Erythroblast (primary cell): ENCODE data around the gene CHIA.

Experiments
- DNase-seq, 2 experiments: peaks; one replicate each; lab custom pipeline; 2025; lab: John Stamatoyannopoulos, UW
- GATA1 ChIP-seq: IDR thresholded peaks from 2 replicates; pipeline ENCODE4 v1.6.1; 2011; ENCODE audit warnings: low read depth, mild to moderate bottlenecking, control low read depth, low read length, moderate library complexity
- POLR2A ChIP-seq: IDR thresholded peaks from 2 replicates; pipeline ENCODE4 v1.6.1; 2011; ENCODE audit warnings: mild to moderate bottlenecking, low read length

The CHIA gene

DNA sequence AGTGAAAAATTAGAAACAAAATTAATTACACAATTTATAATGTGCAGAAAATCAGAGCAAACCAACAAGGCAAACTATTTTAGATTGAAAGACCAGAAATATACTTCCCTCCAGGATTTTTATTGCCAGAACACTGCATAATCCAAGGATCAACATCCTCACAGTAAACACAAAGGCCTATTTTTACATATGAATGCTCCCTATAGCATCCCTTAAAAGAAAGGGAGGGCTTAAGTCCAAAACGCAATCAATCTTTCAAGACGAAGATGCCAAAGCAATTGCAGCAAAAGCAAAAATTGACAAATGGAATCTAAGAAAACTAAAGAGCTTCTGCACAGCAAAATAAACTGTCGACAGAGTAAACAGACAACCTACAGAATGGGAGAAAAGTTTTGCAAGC lies 18.6 kb upstream of the CHIA start:
- TF ChIP-seq GATA1 (no peak), POLR2A (no peak)
- no peak for DNase-seq

DNA sequence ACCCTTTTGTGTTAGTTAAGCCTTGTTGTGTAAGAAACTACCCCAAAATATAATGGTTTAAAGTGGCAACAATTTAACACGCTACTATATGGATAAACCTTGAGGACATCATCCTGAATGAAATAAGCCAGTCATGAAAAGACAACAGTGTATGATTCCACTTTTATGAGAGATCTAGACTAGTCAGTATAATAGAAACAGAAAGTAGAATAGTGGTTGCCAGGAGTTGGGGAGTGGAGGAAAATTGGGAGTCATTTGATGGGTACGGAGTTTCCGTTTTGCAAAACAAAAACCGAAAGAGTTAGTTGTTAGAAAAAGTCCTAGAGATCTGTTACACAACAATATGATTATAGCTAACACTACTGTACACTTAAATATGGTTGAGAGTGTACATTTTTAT lies 16.0 kb upstream of the CHIA start:
- TF ChIP-seq POLR2A (no peak), GATA1 (no peak)
- no peak for DNase-seq

- TF ChIP-seq GATA1, result no peak
- TF ChIP-seq POLR2A, result no peak
- no peak for DNase-seq
Measured at GRCh38 chr1:111275079-111275478, 15.6 kb upstream of the CHIA start.

DNA sequence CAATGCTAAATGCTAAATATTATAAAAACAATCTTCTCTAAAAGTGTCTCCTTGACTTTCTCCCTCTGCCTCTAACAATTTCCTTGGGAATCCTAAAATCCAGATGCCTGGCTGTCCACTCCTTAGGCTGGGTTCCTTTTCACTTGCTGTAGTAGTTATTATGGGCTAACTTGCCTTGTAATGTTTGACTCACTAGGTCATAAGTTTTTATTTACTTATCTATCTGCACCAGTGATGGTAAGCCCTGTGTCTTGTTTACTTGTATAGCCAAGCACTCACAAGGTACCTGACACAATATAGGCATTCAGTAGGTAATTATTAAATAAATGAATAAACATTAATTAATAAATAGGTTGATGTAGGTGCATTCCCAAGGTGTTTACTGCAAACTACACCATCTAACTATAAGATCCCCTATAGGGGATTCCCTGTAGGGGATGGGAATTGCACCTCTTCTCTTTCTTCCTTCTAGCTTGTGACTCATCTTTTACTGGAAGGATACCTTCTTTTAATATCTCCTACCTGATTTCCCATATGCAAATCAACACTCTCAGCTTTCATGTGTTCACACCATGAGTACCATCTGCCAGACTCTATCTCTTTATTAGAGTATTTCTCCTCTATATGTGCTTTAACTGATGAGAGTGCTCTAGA lies 14.7 kb upstream of the CHIA start:
- no peak for TF ChIP-seq GATA1
- no peak for TF ChIP-seq POLR2A
- no peak for DNase-seq

- TF ChIP-seq GATA1, result no peak
- TF ChIP-seq POLR2A, result no peak
- DNase-seq, result no peak
Measured at GRCh38 chr1:111279144-111279543, 11.5 kb upstream of the CHIA start.

GRCh38 chr1:111280267-111280666 lies 10.4 kb upstream of the CHIA start:
- TF ChIP-seq POLR2A, result no peak
- no peak for TF ChIP-seq GATA1
- no peak for DNase-seq

DNA sequence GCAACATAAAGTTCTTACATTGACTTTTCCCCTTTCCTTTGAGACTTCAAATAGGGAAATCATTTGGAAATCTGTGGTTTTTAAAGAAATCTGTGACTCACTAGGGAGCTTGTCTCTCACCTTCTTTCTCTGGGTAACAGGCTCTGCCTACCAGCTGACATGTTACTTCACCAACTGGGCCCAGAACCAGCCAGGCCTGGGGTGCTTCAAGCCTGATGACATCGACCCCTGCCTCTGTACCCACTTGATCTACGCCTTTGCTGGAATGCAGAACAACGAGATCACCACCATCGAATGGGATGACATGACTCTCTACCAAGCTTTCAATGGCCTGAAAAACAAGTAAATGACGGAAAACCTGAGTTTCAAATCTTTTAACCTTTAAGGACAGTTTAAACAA lies 9.2 kb upstream of the CHIA start:
- DNase-seq, result no peak
- TF ChIP-seq GATA1, result no peak
- TF ChIP-seq POLR2A, result no peak

GRCh38 chr1:111283838-111284237 lies 6.8 kb upstream of the CHIA start:
- TF ChIP-seq POLR2A (no peak), GATA1 (no peak)
- no peak for DNase-seq

DNA sequence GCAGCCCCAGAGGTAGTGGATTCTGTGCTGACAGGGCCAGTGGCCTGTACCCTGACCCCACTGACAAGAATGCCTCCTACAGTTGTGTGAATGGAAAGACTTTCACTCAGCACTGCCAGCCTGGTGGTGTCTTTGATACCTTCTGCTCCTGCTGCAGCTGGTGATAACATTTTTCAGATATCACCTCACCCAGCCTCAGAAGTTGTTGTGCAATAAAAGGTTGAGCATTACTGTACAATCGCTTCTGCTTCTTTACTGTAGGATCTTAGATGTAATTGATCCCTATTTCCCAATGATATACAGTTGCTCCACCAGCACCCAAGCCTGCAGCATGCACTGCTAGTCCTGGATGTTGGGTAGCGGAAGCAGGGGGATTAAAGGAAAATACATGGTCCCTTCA lies 4.8 kb upstream of the CHIA start:
- TF ChIP-seq POLR2A (no peak), GATA1 (no peak)
- DNase-seq, result no peak

- TF ChIP-seq POLR2A (no peak), GATA1 (no peak)
- DNase-seq, result no peak
Measured at GRCh38 chr1:111286912-111287311, 3.7 kb upstream of the CHIA start.

DNA sequence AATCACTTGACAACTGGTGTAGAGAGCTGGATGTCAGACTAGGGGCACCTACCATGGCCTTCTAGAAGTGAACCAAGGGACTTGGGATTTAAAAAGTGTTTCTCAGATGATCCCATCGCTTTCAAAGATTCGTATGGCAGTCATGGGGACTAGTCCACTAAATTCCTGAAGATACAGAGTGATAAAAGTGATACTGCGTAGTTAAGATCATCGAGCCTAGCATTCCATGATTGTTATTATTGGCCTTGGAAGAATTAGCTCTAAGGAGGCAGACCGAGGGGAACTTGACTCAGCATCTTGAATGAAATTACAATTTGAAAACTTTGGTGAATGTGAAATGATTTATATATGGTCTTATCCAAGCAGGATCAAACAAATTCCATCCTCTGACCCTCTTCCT lies 1.3 kb upstream of the CHIA start:
- DNase-seq, result no peak
- TF ChIP-seq POLR2A (no peak), GATA1 (no peak)

DNA sequence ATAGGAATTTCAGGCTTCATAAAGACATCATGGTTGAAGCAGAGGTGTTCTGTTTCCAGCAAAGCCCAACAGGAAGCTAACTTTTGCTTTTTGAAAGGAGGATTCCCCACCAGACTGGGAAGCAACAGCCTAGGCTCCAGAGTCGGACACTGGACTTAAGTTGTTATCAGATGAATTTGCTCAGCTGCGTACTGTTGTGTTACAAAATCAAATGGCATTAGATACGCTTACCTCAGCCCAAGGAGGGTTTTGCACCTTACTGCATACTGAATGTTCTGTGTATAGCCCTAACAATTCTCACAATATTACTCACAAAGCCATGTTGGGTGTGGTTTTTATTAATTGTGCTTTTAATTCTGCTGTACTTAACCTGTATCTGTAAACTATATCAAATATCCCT lies 547 bp upstream of the CHIA start:
- no peak for DNase-seq
- TF ChIP-seq POLR2A, result no peak
- no peak for TF ChIP-seq GATA1

DNA sequence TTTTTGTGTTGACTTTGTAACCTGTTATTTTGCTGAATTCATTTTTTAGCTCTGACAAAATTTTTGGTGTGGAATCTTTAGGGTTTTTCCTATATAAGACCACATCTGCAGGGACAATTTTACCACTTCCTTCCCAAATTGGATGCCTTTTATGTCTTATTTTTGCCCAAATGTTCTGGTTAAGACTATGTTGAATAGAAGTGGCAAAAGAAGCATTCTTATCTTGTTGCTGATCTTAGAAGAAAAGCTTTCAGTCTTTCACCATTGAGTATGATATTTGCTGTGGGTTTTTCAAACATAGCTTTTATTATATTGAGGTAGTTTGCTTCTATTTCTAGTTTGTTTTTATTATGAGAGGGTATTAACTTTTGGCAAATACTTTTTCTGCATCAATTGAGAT lies 3.7 kb downstream of the CHIA start:
- TF ChIP-seq POLR2A, result no peak
- TF ChIP-seq GATA1, result no peak

GRCh38 chr1:111302374-111302773 lies 11.7 kb downstream of the CHIA start:
- DNase-seq, result no peak
- TF ChIP-seq POLR2A, result no peak
- no peak for TF ChIP-seq GATA1

More for the DNA sequence above, 3.7 kb downstream of the CHIA start:
- DNase-seq, result no peak

- DNase-seq, result no peak
Measured at GRCh38 chr1:111309690-111310089, 19.0 kb downstream of the CHIA start.

More at GRCh38 chr1:111309690-111310089, 19.0 kb downstream of the CHIA start:
- TF ChIP-seq POLR2A (no peak), GATA1 (no peak)
